HepG2 (cell line): ENCODE measurements around the gene PPP1R27. TPM values are rescaled to one million over a fixed set of nuclear protein-coding genes. Genes with fewer than 3 reads are reported as not detected.
A peak's percentile ranks its signal among the peaks of the same experiment; 100 is the strongest.

Experiments
- AFF4 ChIP-seq: sonication (generic); formaldehyde crosslinking; IDR thresholded peaks from 2 replicates; pipeline ENCODE4 v1.4.0; 2020; ENCODE audit warnings: missing genetic modification reagents
- ARID4A ChIP-seq: sonication (generic); formaldehyde crosslinking; IDR thresholded peaks from 2 replicates; pipeline ENCODE4 v1.5.0; 2020; ENCODE audit warnings: mild to moderate bottlenecking, missing genetic modification reagents, borderline replicate concordance
- HCFC1 ChIP-seq: fragments of 150-350 bp; IDR thresholded peaks from 2 replicates; pipeline ENCODE4 v1.6.1; 2014; ENCODE audit warnings: low read depth, low read length
- KAT8 ChIP-seq: IDR thresholded peaks from 2 replicates; pipeline ENCODE4 v1.6.1; 2016; ENCODE audit warnings: missing genetic modification reagents, missing compliant biosample characterization
- MAZ ChIP-seq, 2 experiments: sonication (generic) in 1 of 2; formaldehyde crosslinking in 1 of 2; IDR thresholded peaks; 2 replicates each; pipeline versions ENCODE4 v1.5.0 to v1.6.1; 2012 to 2020; ENCODE audit warnings: low read depth in 2 of 2, mild to moderate bottlenecking in 2 of 2, borderline replicate concordance in 1 of 2, improper control_type of control experiment in 1 of 2, low read length in 1 of 2, missing genetic modification reagents in 1 of 2, moderate library complexity in 1 of 2
- NFATC3 ChIP-seq: sonication (generic); formaldehyde crosslinking; IDR thresholded peaks from 2 replicates; pipeline ENCODE4 v1.5.1; 2020; ENCODE audit warnings: mild to moderate bottlenecking, missing genetic modification reagents
- RFXAP ChIP-seq: sonication (generic); formaldehyde crosslinking; IDR thresholded peaks from 2 replicates; pipeline ENCODE4 v1.4.0; 2020; ENCODE audit warnings: missing genetic modification reagents, borderline replicate concordance
- TBP ChIP-seq: sonication (generic); formaldehyde crosslinking; IDR thresholded peaks from 2 replicates; pipeline ENCODE4 v1.5.0; 2020; ENCODE audit warnings: missing genetic modification reagents
- ZBTB25 ChIP-seq: IDR thresholded peaks from 2 replicates; pipeline ENCODE4 v1.6.1; 2018; ENCODE audit warnings: missing genetic modification reagents
- ZFP91 ChIP-seq: sonication (generic); formaldehyde crosslinking; IDR thresholded peaks from 2 replicates; pipeline ENCODE4 v1.9.0; 2022; ENCODE audit warnings: missing genetic modification reagents, mild to moderate bottlenecking, borderline replicate concordance
- polyA plus RNA-seq, 8 experiments: library from polyadenylated mRNA; depleted of rRNA in 3 of 8; stranded (reverse) in 7 of 8; unstranded in 1 of 8; fragments of >200 nt; fragmentation: Illumina TruSeq in 4 of 8; extraction: Trizol in 4 of 8; gene quantifications; 2 replicates each; pipeline versions ENCODE4 v1.2.1 to v1.2.3, GENCODE V29; 2011 to 2016; ENCODE audit warnings: low read depth in 4 of 8, missing spikeins in 1 of 8, mixed read lengths in 1 of 8; ENCODE audit not compliant: insufficient read depth in 1 of 8
- total RNA-seq, 5 experiments: library from RNA; depleted of rRNA; stranded (reverse); fragments of >200 nt; fragmentation: Illumina TruSeq; extraction: Trizol; gene quantifications; 2 replicates each; pipeline ENCODE4 v1.2.3, GENCODE V29; 2016; ENCODE audit warnings: low read depth in 1 of 5

Gene PPP1R27
- total and polyA plus RNA-seq, 2 of the 13 experiments (the other 11 are each of a cell fraction or from before 2014, with no cell fraction given), result 0.17 to 1.00 TPM

- TF ChIP-seq ARID4A (peak; percentile 89), ZBTB25 (peak; percentile 98), KAT8 (CRISPR knock-in tag) (peak; percentile 94), TBP (CRISPR knock-in tag) (0 out of 2 replicates have a peak, but pooled peaks have one; percentile 48), MAZ (IDR thresholded peaks at IDR 0.05; ENCODE audit: borderline replicate concordance, low read depth, low read length) (no peak; the same call in 1 of the 2 replicates), MAZ (CRISPR knock-in tag; IDR thresholded peaks at IDR 0.05; ENCODE audit: low read depth) (peak; percentile 45), AFF4 (CRISPR knock-in tag) (peak; percentile 84), NFATC3 (CRISPR knock-in tag) (peak; percentile 87; the same call in 1 of the 2 replicates), HCFC1 (peak; percentile 65), RFXAP (CRISPR knock-in tag) (peak; percentile 98), ZFP91 (peak; percentile 70)
Measured at GRCh38 chr17:81860756-81861568, 26.1 kb upstream of the PPP1R27 start (continued).
